NCI-H1417 treated with DMSO at 0.1 percent for 48 hours (cell line): ENCODE results near the gene DDX55.
A peak's percentile ranks its signal among the peaks of the same experiment; 100 is the strongest.

Experiments
- DNase-seq: peaks from one replicate; lab custom pipeline; 2025; lab: John Stamatoyannopoulos, UW

Gene DDX55

DNA sequence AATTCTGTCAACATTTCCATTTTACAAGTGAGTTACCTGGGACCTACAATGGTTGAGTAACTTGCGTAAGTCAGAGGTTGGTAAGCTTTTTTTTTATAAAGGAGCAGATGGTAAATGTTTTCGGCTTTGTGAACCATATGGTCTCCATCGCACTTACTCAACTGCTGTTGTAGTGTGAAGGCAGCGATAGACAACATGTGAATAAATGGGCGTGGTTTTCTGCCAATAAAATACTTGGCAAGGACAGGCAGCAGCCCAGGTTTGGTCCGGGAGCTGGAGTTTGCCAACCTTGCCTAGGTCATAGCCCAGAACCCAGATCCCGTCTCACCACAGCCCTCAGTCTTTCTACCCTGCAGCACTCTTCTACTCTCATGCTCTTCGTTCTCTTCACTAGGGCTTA, 6.3 kb downstream of the DDX55 start:
- DNase-seq, result no peak

- no peak for DNase-seq
Observed at GRCh38 chr12:123614110-123614509, 12.2 kb downstream of the DDX55 start.

DNA sequence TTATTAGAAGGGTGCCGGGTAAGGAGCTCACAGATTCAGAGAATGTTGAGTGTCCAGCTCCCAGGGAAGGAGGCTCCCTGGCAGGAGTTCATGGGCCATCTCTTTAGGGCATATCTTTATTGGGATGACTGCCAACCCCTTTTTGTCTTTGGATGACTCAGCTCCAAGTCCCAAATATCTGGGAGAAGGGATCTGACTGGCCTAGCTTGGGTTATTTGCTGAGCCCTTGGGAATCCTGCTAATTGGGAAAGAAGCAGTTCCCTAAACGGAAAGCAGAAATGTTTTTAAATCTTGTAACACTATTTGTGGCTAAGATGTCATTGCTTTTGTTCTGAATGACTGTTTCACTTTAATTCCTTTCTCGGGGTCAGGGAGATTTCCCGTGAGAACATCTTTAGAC, 12.6 kb downstream of the DDX55 start:
- DNase-seq, result no peak

GRCh38 chr12:123617144-123617543, 15.2 kb downstream of the DDX55 start:
- no peak for DNase-seq

- DNase-seq, result no peak
Observed at GRCh38 chr12:123617580-123617979, 15.7 kb downstream of the DDX55 start.

GRCh38 chr12:123621101-123621500, 19.2 kb downstream of the DDX55 start:
- no peak for DNase-seq

GRCh38 chr12:123621619-123622530, 20.0 kb downstream of the DDX55 start:
- DNase-seq, result no peak

DNA sequence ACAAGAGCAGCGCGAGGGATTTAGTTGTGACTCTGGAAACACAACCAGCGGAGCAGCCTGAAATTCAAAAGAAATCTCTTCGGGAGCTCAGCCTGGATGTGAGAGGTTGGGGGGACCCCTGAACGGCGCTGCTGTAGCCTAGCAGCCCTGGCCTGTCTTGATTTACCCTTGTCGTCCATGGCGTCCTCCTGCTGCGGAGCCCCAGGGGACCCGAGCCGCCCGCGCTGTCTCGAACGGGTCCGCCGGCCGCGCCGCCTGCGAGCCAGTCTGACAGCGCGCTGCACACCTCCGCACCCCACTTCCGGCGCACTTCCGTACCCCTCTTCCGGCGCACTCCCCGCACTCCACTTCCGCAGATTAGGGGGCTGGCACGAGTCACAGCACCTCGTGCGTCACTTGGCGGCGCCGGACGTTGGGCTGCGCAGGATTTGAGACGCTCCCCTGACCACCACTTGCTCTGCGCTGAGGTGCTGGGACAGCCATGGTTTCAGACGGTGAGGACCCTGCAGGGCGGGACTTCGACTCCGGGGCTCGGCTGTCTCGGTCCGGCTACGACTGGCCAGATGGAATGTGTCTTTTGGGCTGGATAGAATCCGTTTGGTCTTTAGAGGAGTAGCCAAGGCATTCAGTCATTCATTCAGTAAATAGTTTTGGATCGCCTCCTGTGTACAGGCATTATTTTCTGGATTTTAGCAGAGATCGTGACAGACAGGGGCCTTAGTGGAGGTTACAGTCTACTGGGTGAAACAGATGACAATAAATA, 31.7 kb downstream of the DDX55 start, which contains the start of the genes EIF2B1 and GTF2H3:
TSS of gene EIF2B1 (minus strand) at position 308 of the 763 bp plus-strand sequence. CDS start at position 179, 129 bp downstream.
TSS of gene GTF2H3 (plus strand) at position 451 of the 763 bp plus-strand sequence. CDS start at position 482, 31 bp downstream.
- DNase-seq, result peak; percentile 94

DNA sequence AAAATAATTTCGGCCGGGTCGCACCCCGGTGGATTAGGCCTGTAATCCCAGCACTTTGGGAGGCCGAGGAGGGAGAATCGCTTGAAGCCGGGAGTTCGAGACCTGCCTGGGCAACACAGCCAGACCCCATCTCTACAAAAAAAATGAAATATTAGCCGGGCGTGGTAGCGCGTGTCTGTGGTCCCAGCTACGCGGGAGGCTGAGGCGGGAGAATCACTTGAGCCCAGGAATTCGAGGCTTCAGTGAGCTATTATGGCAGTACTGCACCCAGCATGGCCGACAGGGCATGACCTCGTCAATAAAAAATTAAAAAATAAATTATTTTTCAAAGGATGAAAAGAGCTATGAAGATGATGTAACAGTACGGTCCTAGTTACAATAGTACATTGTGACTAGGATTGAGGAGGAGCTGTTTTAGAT, 32.3 kb downstream of the DDX55 start:
- no peak for DNase-seq

DNA sequence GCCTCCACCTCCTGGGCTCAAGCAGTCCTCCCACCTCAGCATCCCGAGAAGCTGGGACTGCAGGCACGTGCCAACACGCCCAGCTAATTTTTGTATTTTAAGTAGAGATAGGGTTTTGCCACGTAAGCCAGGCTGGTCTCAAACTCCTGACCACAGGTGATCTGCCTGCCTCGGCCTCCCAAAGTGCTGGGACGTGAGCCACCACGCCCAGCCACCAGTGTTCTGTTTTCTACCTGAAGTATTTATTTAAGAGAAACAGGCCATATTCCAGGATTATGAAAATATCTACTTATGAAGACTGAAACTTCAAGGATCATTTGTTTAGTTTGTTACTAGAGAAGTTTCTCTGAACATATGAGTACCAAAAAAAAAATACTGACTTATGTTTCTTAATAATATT, 42.0 kb downstream of the DDX55 start:
- no peak for DNase-seq

GRCh38 chr12:123645380-123645779, 43.5 kb downstream of the DDX55 start:
- DNase-seq, result no peak

GRCh38 chr12:123645878-123646277, 44.0 kb downstream of the DDX55 start:
- DNase-seq, result no peak

- DNase-seq, result no peak
Observed at GRCh38 chr12:123648401-123648800, 46.5 kb downstream of the DDX55 start.

DNA sequence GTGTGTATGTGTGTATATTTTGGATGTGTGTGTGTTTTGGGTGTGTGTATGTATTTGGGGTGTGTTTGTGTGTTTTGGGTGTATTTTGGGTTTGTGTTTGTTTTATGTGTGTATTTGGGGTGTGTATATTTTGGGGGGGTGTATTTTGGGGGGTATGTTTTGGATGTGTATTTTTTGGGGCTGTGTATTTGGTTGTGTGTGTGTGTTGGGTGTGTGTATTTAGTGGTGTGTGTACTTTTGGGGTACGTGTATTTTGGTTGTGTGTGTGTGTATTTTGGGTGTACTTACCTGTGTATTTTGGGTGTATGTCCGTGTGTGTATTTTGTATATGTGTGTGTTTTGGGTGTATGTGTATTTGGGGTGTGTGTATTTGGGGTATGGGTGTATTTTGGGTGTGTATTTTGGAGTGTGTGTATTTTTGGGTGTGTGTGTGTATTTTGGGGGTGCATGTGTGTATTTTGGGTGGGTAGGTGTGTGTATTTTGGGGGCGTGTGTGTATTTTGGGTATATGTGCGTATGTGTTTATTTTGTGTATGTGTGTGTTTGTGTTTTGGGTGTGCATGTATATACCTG, 52.3 kb downstream of the DDX55 start:
- no peak for DNase-seq

DNA sequence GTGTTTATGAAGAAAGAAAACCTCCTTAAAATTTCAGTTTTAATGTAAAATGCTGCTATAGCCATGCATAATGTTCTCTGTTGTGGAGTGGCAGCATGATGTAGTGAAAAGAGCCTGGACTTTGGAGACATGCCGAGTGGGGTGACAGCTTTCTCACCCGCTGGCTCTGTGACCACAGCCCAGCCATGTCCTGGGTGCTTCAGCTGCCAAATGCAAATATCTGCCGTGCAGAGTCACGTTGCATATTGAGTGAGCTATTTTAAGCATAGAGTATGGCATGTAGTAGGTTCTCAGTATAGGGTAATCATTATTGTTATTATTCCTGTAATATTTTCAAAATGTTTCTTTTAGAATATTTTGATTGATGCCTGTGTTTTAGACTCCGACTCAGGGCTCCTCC, 53.5 kb downstream of the DDX55 start:
- DNase-seq, result no peak

DNA sequence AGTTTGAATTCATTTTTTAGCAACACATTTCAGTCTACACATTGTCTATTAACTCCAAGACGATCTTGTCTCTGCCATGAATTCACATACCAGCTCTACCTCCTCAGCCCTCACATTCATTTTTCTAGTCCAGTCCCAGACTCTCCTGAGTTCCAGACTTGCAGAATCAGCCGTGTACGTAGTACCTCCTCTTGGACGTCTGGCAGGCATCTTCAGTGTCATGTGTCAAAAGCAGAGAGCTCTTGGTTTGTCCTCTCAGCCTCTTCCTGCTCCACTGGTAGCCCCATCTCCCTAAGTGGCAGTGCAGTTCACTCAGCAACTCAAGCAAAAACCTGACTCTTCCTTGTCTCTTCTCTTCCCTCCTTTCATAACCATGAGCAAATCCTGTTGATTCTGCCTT, 54.5 kb downstream of the DDX55 start:
- no peak for DNase-seq

- no peak for DNase-seq
Observed at GRCh38 chr12:123657211-123657610, 55.3 kb downstream of the DDX55 start.

GRCh38 chr12:123659996-123660727, 58.3 kb downstream of the DDX55 start:
- DNase-seq, result no peak

GRCh38 chr12:123667771-123668170, 65.9 kb downstream of the DDX55 start:
- DNase-seq, result no peak
